ENCODE data around the gene STK25.

DNA sequence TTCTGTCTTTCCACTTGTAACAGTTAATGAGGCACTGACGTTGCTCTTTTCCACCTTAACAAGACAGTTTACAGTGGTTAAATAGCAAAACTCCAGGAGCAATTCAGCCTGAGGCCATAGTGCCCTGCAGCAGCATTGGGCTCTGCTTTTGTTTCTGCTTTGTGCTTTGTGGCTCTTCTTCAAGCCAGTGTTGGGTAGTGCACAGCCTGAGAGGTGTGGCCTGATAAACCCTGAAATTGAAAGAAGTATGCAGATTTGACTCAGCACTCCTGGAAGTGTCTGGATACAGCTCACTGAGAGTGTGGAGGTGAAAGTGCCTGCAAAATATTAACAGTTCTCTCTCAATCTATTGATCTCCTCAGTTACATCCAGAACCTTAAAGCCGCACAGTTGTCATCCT lies 63.0 kb downstream of the STK25 start:
- no peak for TF ChIP-seq POLR2A (IDR thresholded peaks at IDR 0.05; ENCODE audit: low read depth, low read length)
- no peak for TF ChIP-seq POLR2AphosphoS5 (IDR thresholded peaks at IDR 0.05; ENCODE audit: low read depth, low read length)
